Transverse colon (tissue), 4 donors: ENCODE data around the gene ANKS1A.

Experiments used
- CTCF ChIP-seq, 5 experiments: fragments of 200-600 bp in 3 of 5; fragments of 450-650 bp in 2 of 5; sonication (generic) in 3 of 5; IDR thresholded peaks; 1 replicate in 2 of 5; 2 replicates in 3 of 5; pipeline ENCODE4 v1.5.1; 2016 to 2017; ENCODE audit warnings: antibody characterized with exemption in 5 of 5, inconsistent platforms in 3 of 5, mild to moderate bottlenecking in 2 of 5, moderate library complexity in 1 of 5
- POLR2A ChIP-seq: fragments of 450-650 bp; IDR thresholded peaks from one replicate; pipeline ENCODE4 v1.6.1; 2016; ENCODE audit warnings: antibody characterized with exemption, mild to moderate bottlenecking, moderate library complexity
- POLR2AphosphoS5 ChIP-seq, 3 donors: sonication (generic); formaldehyde crosslinking; IDR thresholded peaks; one replicate each; pipeline ENCODE4 v1.6.1; 2016; ENCODE audit warnings: antibody characterized with exemption in 3 of 3

DNA sequence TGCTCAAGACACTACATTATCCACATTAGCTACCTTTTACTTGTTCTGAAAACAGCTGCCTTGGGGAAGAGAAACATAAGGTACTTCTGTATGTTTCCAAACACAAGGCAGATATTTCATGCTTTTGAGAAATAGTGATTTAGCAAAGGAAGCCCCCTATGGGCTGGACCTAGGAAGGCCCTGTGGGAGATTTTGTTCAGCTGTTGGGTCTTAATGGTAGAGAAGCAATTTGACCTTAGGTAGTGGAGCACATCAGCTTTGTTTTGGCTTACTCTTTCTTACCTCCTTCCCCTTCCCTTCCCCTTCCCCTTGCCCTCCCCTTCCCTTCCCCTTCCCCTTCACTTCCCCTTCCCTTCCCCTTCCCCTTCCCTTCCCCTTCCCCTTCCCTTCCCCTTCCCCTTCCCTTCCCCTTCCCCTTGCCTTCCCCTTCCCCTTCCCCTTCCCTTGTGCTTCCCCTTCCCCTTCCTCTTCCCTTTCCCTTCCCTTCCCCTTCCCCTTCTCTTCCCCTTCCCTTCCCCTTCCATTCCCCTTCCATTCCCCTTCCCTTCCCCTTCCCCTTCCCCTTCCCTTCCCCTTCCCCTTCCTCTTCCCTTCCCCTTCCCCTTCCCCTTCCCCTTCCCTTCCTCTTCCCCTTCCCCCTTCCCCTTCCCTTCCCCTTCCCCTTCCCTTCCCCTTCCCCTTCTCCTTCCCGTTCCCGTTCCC is 84.6 kb downstream of the ANKS1A start:
- TF ChIP-seq POLR2A, result no peak
- TF ChIP-seq POLR2AphosphoS5 (IDR thresholded peaks at IDR 0.05), result no peak
- no peak for TF ChIP-seq CTCF (IDR thresholded peaks at IDR 0.05)
